ENCODE data around the gene LRR1.
"Not testable (repeated sequence)": the region's sequence is repeated elsewhere in the genome, so short reads cannot be mapped to it uniquely, and the experiment has no call there.

Gene LRR1

DNA sequence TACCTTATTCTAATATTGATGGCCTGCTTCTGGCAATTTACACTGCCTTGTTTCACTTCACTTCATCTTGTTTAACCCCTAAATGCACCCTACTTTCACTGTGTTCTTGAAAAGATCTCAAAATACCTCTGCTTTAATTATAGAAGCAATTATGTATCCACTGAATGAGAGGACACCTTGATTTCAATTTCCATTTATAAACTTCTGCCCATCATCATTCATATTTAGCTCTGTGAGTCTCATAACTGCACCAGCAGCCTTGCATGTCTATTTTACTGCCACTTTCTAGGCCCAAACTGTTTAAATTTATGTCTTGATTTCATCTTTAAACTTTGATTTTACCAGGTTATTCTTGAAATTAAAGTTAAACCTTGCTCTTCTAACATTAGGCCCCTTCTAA, 43.4 kb downstream of the LRR1 start:
- TF ChIP-seq, protein P1, sequence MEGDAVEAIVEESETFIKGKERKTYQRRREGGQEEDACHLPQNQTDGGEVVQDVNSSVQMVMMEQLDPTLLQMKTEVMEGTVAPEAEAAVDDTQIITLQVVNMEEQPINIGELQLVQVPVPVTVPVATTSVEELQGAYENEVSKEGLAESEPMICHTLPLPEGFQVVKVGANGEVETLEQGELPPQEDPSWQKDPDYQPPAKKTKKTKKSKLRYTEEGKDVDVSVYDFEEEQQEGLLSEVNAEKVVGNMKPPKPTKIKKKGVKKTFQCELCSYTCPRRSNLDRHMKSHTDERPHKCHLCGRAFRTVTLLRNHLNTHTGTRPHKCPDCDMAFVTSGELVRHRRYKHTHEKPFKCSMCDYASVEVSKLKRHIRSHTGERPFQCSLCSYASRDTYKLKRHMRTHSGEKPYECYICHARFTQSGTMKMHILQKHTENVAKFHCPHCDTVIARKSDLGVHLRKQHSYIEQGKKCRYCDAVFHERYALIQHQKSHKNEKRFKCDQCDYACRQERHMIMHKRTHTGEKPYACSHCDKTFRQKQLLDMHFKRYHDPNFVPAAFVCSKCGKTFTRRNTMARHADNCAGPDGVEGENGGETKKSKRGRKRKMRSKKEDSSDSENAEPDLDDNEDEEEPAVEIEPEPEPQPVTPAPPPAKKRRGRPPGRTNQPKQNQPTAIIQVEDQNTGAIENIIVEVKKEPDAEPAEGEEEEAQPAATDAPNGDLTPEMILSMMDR (conservative IDR thresholded peaks at IDR 0.05; ENCODE audit: low read depth, low read length): no peak
- no peak for DNase-seq (ENCODE audit: low read depth)
- no peak overlapping the region for H3K4me3 ChIP-seq (ENCODE audit: low read depth, low read length)

DNA sequence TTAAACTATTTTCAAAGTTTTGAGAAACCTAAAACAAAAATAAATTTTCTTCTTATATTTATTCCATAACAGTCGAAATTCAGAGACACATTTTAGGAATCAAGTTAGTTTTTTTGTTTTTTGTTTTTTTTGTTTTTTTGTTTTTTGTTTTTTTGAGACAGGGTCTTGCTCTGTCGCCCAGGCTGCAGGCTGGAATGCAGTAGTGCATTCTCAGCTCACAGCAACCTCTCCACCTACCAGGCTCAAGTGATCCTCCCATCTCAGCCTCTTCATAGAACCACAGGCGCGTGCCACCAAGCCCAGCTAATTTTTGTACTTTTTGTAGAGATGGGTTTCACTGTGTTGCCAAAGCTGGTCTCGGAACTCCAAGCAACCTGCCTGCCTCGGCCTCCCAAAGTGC, 54.8 kb downstream of the LRR1 start:
- DNase-seq (ENCODE audit: low read depth): no peak
- H3K4me3 ChIP-seq (ENCODE audit: low read depth, low read length): no peak overlapping the region
- TF ChIP-seq, protein P1 (conservative IDR thresholded peaks at IDR 0.05; ENCODE audit: low read depth, low read length): no peak

DNA sequence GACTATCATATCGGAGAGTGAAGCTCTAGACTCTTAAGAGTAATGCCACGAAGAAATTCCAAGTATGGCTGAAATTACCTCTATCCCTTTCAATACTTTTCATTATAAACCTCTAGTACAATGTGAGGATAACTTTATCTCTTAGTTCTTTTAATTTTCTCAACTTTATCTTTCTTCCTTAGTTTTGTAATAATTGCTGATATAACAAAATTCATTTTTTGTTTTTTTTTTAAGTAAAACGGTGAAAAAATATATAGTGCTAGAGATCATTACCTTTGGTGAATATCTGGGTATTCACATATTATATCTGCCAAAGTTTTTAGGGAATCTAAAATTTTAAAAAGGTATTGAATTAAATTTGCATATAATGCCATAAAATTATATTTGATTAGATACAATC, 55.8 kb downstream of the LRR1 start:
- TF ChIP-seq, protein P1 (conservative IDR thresholded peaks at IDR 0.05; ENCODE audit: low read depth, low read length): no peak
- no peak overlapping the region for H3K4me3 ChIP-seq (ENCODE audit: low read depth, low read length)
- DNase-seq (ENCODE audit: low read depth): no peak

DNA sequence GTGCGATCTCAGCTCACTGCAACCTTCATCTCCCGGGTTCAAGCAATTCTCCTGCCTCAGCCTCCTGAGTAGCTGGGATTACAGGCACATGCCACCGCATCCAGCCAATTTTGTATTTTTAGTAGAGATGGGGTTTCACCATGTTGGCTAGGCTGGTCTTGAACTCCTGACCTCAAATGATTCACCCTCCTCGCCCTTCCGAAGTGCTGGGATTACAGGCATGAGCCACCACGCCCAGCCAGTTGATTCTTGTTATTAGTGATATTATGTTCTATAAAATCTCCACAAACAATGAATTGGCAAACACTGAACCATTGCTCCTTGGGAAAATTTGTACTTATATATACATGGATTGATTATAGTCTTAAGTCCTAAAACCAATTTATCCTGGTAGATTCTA, 58.8 kb downstream of the LRR1 start:
- DNase-seq (ENCODE audit: low read depth): not testable (repeated sequence)

DNA sequence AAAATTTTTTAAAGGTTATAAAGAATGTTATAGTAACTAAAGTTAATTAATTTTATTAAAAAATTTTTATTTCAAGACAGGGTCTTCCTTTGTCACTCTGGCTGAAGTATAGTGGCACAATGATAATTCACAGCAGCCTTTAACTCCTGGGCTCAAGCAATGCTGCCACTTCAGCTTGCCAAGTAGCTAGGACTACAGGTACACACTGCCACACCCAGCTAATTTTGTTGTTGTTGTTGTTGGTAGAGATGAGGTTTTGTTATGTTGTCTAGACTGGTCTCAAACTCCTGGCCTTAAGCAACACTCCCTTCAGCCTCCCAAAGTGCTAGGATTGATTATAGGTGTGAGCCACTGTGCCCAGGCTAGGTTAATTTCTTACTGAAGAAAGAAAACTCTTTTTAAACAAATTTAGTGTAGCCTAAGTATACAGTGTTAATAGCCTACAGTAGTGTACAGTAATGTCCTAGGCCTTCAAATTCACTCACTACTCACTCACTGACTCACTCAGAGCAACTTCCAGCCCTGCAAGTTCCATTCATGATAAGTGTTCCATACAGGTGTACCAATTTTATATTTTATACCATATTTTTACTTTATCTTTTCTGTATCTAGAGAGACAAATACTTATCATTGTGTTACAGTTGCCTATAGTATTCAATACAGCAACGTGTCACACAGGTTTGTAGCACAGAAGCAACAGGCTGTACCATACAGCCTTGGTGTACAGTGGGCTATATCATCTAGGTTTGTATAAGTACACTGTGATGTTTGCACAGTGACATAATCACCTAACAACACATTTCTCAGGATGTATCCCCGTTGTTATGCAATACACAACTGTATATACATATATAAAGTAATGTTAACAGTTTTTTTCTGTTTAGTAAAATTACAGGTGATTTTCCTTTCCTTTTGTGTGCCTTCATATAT, 61.1 kb downstream of the LRR1 start:
- DNase-seq (ENCODE audit: low read depth): no peak
- TF ChIP-seq, protein P1 (conservative IDR thresholded peaks at IDR 0.05; ENCODE audit: low read depth, low read length): no peak
- H3K4me3 ChIP-seq (ENCODE audit: low read depth, low read length): no peak overlapping the region

More for the DNA sequence above, 58.8 kb downstream of the LRR1 start:
- H3K4me3 ChIP-seq (ENCODE audit: low read depth, low read length): not testable (repeated sequence)

Data from choroid plexus epithelial cell (primary cell).